Transverse colon (tissue), 4 donors: Measurements from ENCODE around the gene CBLB. TPM values are rescaled to one million over a fixed set of nuclear protein-coding genes. Genes with fewer than 3 reads are reported as not detected.
A peak's percentile ranks its signal among the peaks of the same experiment; 100 is the strongest.

Source experiments
- DNase-seq: peaks from one replicate; pipeline ENCODE4 v3.0.0-alpha.2; 2019
- H3K27ac ChIP-seq, 4 donors: fragments of 200-600 bp; sonication (generic); 2 replicates each; pipeline ENCODE4 v1.5.1; 2016 to 2018; ENCODE audit warnings: inconsistent platforms in 4 of 4
- H3K27me3 ChIP-seq: fragments of 200-600 bp; sonication (generic); 2 replicates; pipeline ENCODE4 v1.5.1; 2017; ENCODE audit warnings: inconsistent platforms
- H3K36me3 ChIP-seq, 4 donors: fragments of 200-600 bp; sonication (generic); 2 replicates each; pipeline ENCODE4 v1.5.1; 2017 to 2019; ENCODE audit warnings: inconsistent platforms in 4 of 4
- H3K4me1 ChIP-seq, 4 donors: fragments of 200-600 bp; sonication (generic); 2 replicates each; pipeline ENCODE4 v1.5.1; 2017 to 2020; ENCODE audit warnings: inconsistent platforms in 4 of 4
- H3K4me3 ChIP-seq, 4 donors: fragments of 200-600 bp; sonication (generic); 1 replicate in 1 of 4; 2 replicates in 3 of 4; pipeline versions ENCODE4 v1.5.1 to v1.6.1; 2017 to 2019; ENCODE audit warnings: inconsistent platforms in 4 of 4
- H3K9me3 ChIP-seq, 2 donors: fragments of 200-600 bp; sonication (generic); 2 replicates each; pipeline ENCODE4 v1.5.1; 2017 to 2019; ENCODE audit warnings: inconsistent platforms in 2 of 2
- EP300 ChIP-seq: sonication (generic); formaldehyde crosslinking; IDR thresholded peaks from one replicate; pipeline ENCODE4 v1.6.1; 2017; ENCODE audit warnings: antibody characterized with exemption, low read depth
- POLR2A ChIP-seq: fragments of 450-650 bp; IDR thresholded peaks from one replicate; pipeline ENCODE4 v1.6.1; 2016; ENCODE audit warnings: antibody characterized with exemption, mild to moderate bottlenecking, moderate library complexity
- POLR2AphosphoS5 ChIP-seq, 3 donors: sonication (generic); formaldehyde crosslinking; IDR thresholded peaks; one replicate each; pipeline ENCODE4 v1.6.1; 2016; ENCODE audit warnings: antibody characterized with exemption in 3 of 3
- WGBS, 2 donors: methylation state at CpG; one replicate each; pipeline ENCODE4 v1.1.5; 2018; ENCODE audit warnings: low coverage in 1 of 2; 5-methylcytosine and 5-hydroxymethylcytosine counted together
- in situ Hi-C, 4 donors: fragments of 200-750 bp; cut with MboI; loops; one replicate each; pipeline versions ENCODE4 v1.15.0 to v1.15.1; 2017; ENCODE audit warnings: low sequenced_read_pairs in 3 of 4, low pct_ligation_motif_present in 1 of 4, low pct_unique_long_range_greater_than_20kb in 1 of 4
- intact Hi-C: fragments of 100-400 bp; cut with DNase I; formaldehyde crosslinking; loops from one replicate; pipeline ENCODE4 v1.15.1; 2023; ENCODE audit warnings: low total_unique reads
- total RNA-seq, 4 donors: library from RNA; depleted of rRNA; stranded (reverse); fragments of >200 nt; gene quantifications; one replicate each; pipeline ENCODE4 v1.1.0, GENCODE V29; 2016
- TF ChIP-seq, protein P1 (sequence below), 5 experiments: fragments of 200-600 bp in 3 of 5; fragments of 450-650 bp in 2 of 5; sonication (generic) in 3 of 5; IDR thresholded peaks; 1 replicate in 2 of 5; 2 replicates in 3 of 5; pipeline ENCODE4 v1.5.1; 2016 to 2017; ENCODE audit warnings: antibody characterized with exemption in 5 of 5, inconsistent platforms in 3 of 5, mild to moderate bottlenecking in 2 of 5, moderate library complexity in 1 of 5

The CBLB gene
- total RNA-seq, 4 donors from 2014 or later: 25.1 to 76.2 (median 63.6) TPM

DNA sequence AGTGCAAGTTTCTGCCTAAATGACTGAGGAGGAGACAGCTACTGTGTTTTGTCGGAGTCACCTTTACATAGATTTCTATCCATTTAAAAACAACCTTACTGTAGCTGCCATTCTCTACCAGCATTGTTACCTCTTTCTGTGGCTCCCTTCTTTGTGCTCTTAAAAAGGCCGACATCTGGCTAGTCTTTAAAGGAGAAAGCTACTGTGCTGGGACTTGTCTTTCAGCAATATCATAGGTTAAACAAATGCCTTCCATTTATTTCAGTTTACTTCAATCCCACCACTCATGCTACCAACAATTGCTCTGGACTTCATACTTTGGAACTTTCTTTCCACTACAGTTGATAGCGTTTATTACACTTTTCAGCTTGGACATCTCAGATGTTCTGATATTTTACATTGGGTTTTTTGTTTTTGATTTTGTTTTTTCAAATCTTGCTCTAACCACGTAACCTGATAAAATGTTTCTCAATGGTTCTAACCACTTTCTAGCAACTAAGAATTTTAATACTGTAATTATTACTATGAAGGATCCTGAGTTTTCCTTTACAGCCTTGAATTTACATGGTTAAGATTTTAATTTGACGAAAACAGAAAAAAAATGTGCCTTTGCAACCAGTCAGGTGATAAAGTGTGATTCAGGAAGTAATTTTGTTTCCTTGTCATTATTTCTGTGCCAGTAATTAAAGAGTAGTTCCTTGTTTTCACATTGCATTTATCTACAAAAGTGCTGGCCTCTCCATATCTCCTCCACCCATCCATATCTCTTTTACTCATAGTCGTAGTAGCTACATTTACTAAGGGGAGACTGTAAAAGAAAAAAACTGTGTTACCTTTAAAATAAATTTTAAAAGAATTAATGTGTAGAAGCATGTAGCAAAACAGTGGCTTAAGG, 1.3 kb upstream of the CBLB start:
- intact Hi-C loops (no loop called here), in situ Hi-C loops (loop anchor here in 1 of 4 donors (25.0 kb wide), 1 partner anchor 183 kb away; no protein-coding TSS in a partner anchor)
- DNase-seq: no peak
- Histone ChIP-seq H3K4me3 (peak overlapping the region; percentile 4 to 91 (median 80)), H3K9me3 (no peaks in the 10 kb centered on the region), H3K27me3 (no peaks in the 10 kb centered on the region), H3K36me3 (no peaks in the 10 kb centered on the region), H3K4me1 (peaks cover 0 to 41% (median 27%) of the 10 kb centered on the region in 4 donors), H3K27ac (peak overlapping the region; percentile 95 to 98 (median 96))
- TF ChIP-seq POLR2AphosphoS5 (IDR thresholded peaks at IDR 0.05) (no peak), EP300 (no peak), POLR2A (no peak)
- TF ChIP-seq, protein P1, sequence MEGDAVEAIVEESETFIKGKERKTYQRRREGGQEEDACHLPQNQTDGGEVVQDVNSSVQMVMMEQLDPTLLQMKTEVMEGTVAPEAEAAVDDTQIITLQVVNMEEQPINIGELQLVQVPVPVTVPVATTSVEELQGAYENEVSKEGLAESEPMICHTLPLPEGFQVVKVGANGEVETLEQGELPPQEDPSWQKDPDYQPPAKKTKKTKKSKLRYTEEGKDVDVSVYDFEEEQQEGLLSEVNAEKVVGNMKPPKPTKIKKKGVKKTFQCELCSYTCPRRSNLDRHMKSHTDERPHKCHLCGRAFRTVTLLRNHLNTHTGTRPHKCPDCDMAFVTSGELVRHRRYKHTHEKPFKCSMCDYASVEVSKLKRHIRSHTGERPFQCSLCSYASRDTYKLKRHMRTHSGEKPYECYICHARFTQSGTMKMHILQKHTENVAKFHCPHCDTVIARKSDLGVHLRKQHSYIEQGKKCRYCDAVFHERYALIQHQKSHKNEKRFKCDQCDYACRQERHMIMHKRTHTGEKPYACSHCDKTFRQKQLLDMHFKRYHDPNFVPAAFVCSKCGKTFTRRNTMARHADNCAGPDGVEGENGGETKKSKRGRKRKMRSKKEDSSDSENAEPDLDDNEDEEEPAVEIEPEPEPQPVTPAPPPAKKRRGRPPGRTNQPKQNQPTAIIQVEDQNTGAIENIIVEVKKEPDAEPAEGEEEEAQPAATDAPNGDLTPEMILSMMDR (IDR thresholded peaks at IDR 0.05): no peak
- WGBS, 2 donors: 36 to 40% methylated on average over 6 of the region's 6 CpGs

- Histone ChIP-seq H3K9me3 (no peaks in the 10 kb centered on the region), H3K36me3 (no peaks in the 10 kb centered on the region), H3K4me1 (peaks cover 0 to 48% (median 27%) of the 10 kb centered on the region in 4 donors), H3K4me3 (peak overlapping the region; percentile 4 to 91 (median 80)), H3K27ac (peak overlapping the region; percentile 95 to 98 (median 96)), H3K27me3 (no peaks in the 10 kb centered on the region)
- intact Hi-C loops (no loop called here), in situ Hi-C loops (loop anchor here in 1 of 4 donors (25.0 kb wide), 1 partner anchor 182 kb away; no protein-coding TSS in a partner anchor)
- 0% methylated on average over 2 to 3 of the region's 3 CpGs for WGBS, 2 donors
- no peak for TF ChIP-seq POLR2A
- TF ChIP-seq, protein P1 (IDR thresholded peaks at IDR 0.05): no peak
- TF ChIP-seq POLR2AphosphoS5 (IDR thresholded peaks at IDR 0.05): no peak
- no peak for TF ChIP-seq EP300
- DNase-seq: no peak
These were observed 670 bp upstream of the CBLB start for GRCh38 chr3:105869531-105869833.

GRCh38 chr3:105868431-105868741, 426 bp downstream of the CBLB start:
- WGBS, 2 donors: 0% methylated on average over 22 of the region's 28 CpGs; no CpG with 5 or more reads in 1 of the 2 donors
- peaks cover 0 to 56% (median 29%) of the 10 kb centered on the region in 4 donors for H3K4me1 ChIP-seq
- peak; percentile 60 for DNase-seq
- H3K9me3 ChIP-seq: no peaks in the 10 kb centered on the region
- intact Hi-C loops: no loop called here
- H3K36me3 ChIP-seq: no peaks in the 10 kb centered on the region
- H3K27ac ChIP-seq: peak overlapping the region; percentile 95 to 98 (median 96)
- peak overlapping the region; percentile 75 to 92 (median 88) for H3K4me3 ChIP-seq
- in situ Hi-C loops: loop anchor here in 1 of 4 donors (25.0 kb wide), 1 partner anchor 181 kb away; no protein-coding TSS in a partner anchor
- TF ChIP-seq, protein P1 (IDR thresholded peaks at IDR 0.05): no peak
- TF ChIP-seq POLR2AphosphoS5 (IDR thresholded peaks at IDR 0.05) (no peak), POLR2A (no peak), EP300 (no peak)
- no peaks in the 10 kb centered on the region for H3K27me3 ChIP-seq

DNA sequence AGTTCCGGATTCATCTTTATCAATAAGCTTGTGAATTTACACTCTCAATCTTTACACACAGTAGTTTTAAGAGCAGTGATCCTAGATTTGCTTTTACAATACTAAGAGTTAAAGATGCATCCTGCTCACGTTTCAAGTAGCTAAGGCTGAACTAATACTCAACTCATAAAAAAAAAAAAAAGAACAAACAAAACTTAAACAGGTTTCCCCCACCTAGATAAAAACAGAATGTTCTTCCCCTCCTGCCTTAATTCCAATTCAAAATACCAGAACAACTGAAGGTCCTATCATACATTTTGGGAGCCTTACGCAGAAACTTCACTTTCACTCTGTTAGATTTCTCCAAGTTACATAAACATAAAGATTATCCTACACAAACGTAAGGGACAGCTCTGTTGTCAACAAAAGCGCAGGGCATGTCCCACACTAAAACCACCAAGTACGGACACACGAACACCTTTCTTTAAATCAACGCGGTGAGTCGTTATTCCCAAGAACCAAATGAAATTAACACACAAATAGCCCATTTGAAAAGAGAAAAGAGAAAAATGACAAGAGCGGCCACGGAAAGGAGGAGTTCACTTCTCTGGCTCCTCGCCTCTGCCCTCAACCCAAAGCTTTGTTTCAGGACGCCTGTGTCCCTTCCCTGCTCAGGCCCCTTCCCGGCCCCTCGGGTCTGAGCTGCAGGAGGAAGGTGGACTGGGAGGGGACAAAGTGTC, 941 bp downstream of the CBLB start:
- in situ Hi-C loops: loop anchor here in 1 of 4 donors (25.0 kb wide), 1 partner anchor 181 kb away; no protein-coding TSS in a partner anchor
- Histone ChIP-seq H3K27ac (peak overlapping the region; percentile 95 to 98 (median 96)), H3K27me3 (no peaks in the 10 kb centered on the region), H3K36me3 (no peaks in the 10 kb centered on the region), H3K4me1 (peaks cover 0 to 58% (median 30%) of the 10 kb centered on the region in 4 donors), H3K4me3 (peak overlapping the region; percentile 75 to 92 (median 88)), H3K9me3 (no peaks in the 10 kb centered on the region)
- TF ChIP-seq EP300 (no peak), POLR2AphosphoS5 (IDR thresholded peaks at IDR 0.05) (no peak), POLR2A (no peak)
- TF ChIP-seq, protein P1 (IDR thresholded peaks at IDR 0.05): no peak
- no peak for DNase-seq
- intact Hi-C loops: no loop called here
- WGBS, 2 donors: 0 to 1% methylated on average over 8 to 16 of the region's 16 CpGs
